Hepatocyte (in vitro differentiated cells): ENCODE results near the gene FBXL5.

Experiments used
- EZH2 ChIP-seq: fragments of 200-600 bp; sonication (generic); IDR thresholded peaks from 2 replicates; pipeline ENCODE4 v1.6.1; 2016; ENCODE audit warnings: antibody characterized with exemption, mild to moderate bottlenecking, borderline replicate concordance
- TF ChIP-seq, protein P1 (sequence below): fragments of 200-600 bp; sonication (generic); IDR thresholded peaks from 2 replicates; pipeline ENCODE4 v1.5.1; 2016; ENCODE audit warnings: antibody characterized with exemption, mild to moderate bottlenecking; ENCODE audit not compliant: poor library complexity

DNA sequence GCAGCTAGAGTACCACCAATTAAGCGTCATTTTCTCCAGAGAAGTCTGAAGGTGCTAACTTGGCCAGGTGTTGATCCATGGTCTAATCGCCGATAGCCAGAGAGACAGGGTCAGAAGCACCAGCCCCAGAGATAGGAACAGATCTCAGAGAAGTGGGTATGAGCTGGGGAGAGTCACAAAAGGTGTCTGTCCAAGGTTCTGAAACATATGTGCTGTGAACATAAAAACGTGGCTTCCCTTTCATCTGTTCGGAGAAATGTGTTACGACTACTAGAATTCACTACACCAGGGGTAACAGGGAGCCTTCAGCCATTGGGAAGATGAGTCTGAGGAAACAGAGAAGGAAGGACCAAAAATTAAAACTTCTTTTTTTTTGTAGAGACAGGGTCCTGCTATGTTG lies 91.3 kb downstream of the FBXL5 start:
- TF ChIP-seq, protein P1, sequence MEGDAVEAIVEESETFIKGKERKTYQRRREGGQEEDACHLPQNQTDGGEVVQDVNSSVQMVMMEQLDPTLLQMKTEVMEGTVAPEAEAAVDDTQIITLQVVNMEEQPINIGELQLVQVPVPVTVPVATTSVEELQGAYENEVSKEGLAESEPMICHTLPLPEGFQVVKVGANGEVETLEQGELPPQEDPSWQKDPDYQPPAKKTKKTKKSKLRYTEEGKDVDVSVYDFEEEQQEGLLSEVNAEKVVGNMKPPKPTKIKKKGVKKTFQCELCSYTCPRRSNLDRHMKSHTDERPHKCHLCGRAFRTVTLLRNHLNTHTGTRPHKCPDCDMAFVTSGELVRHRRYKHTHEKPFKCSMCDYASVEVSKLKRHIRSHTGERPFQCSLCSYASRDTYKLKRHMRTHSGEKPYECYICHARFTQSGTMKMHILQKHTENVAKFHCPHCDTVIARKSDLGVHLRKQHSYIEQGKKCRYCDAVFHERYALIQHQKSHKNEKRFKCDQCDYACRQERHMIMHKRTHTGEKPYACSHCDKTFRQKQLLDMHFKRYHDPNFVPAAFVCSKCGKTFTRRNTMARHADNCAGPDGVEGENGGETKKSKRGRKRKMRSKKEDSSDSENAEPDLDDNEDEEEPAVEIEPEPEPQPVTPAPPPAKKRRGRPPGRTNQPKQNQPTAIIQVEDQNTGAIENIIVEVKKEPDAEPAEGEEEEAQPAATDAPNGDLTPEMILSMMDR, result no peak
- TF ChIP-seq EZH2, result no peak
